Fibroblast of skin of back (primary cell): ENCODE measurements around the gene CHPF2.

Experiments
- DNase-seq: peaks from one replicate; pipeline ENCODE4 v3.0.0-alpha.2; 2013

Gene CHPF2

DNA sequence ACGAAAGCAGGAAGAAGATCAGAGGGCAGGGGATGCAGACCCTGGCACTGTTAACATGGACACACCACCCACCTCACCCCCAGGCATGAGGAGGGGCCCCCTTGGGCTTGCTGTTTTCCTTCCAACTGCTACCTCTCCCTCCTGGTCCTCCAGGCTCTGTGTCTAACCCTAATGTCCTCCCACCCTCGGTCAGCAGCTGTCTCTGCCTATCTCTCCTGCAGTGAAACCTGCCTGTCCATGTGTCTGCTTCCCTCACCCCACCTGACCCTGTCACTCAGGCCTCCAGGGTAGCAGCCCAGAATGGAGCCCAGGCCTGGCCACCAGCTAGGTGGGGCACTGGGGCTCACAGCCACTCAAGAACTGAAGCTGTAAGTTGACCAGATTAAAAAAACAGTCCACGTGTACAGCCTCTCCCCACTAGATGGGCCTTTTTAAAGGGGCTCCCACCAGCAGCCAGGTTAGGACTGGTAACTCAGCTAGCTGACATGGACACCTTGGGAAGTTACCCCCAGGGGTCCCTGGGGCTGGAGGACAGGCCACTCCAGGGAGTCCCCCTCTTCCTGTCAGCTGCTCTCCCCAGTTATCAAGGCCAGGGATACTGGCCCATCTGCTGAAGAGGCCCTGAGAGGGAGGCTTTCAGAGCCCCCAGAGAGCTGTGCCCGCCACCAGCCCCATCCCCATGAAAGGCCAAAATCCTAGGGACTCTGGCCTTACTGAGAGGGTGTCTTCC lies 14.7 kb downstream of the CHPF2 start:
- no peak for DNase-seq

- DNase-seq = peak; percentile 51
Measured at GRCh38 chr7:151247611-151248345, 15.5 kb downstream of the CHPF2 start.

DNA sequence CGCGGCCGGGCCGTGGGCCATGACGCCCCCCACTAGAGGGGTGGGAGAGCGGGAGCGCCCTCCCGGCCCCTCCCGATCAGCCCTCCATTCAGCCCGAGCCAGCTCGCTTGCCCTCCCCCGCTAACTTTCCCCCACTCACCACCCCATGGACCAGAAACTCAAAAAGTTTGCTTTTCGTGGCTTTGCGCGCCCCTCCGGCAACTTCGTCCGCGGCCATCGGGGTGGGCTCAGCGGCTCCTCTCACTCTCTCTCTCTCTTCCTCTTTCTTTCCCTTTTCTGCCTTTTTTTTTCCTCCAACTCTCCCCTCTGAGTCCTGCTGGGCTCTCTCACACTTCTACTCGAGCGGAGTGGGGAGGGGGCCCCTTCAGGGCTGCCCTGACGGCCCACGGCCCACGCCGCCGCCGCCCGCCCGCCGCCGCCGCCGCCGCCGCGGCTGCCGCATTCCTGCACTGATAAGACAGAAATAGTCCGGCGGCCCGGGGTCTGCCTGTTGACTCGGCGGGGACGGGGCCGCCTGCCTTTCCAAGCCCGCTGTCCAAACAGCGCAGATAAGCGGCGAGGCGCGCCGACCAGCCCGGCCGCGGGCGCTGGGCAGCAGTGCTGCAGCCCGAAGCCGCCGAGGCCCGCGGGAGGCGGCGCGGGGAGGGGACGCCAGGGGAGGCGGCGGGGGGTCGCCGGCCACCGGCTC lies 16.2 kb downstream of the CHPF2 start, which contains the start of gene SMARCD3:
Gene SMARCD3, minus strand, starts transcription at position 349 of the 688 bp plus-strand sequence. Its CDS starts 132 bp downstream, at position 217.
- DNase-seq = peak; percentile 76

DNA sequence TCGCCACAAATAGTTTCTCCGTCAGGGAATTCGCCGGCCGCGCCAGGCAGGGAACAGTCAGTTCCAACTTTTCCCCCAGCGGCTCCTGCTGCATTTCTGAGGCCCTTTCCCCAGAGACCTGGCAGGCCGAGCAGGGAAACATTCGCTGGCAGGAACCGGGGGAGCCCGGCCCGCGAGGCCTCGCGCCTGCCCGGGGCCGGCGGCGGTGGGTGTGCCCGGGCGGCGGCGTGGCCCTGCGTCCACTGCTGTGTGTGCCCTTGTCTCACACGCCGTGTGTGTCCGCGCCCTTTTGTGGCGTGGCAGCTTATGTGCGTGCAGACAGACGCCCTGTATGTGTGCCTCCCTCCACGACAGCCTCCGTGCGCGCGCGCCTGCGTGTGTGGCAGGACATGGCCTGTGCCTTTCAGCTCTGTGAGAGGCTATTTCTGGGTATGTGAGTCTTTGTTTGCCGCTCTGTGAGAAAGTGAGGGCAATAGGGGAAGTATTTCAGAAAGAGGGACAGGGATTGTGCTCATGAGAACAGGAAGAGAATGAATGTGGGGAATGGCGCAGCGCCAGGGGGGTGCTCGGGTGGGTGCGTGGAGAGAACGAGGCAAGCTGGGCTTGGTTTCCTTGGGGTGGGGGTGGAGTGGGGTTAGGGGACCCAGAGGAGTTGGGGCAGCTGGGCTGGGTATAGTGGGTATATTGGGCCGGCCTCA lies 16.9 kb downstream of the CHPF2 start:
- DNase-seq = peak; percentile 79

GRCh38 chr7:151249732-151250072 lies 17.4 kb downstream of the CHPF2 start:
- DNase-seq = peak; percentile 78

DNA sequence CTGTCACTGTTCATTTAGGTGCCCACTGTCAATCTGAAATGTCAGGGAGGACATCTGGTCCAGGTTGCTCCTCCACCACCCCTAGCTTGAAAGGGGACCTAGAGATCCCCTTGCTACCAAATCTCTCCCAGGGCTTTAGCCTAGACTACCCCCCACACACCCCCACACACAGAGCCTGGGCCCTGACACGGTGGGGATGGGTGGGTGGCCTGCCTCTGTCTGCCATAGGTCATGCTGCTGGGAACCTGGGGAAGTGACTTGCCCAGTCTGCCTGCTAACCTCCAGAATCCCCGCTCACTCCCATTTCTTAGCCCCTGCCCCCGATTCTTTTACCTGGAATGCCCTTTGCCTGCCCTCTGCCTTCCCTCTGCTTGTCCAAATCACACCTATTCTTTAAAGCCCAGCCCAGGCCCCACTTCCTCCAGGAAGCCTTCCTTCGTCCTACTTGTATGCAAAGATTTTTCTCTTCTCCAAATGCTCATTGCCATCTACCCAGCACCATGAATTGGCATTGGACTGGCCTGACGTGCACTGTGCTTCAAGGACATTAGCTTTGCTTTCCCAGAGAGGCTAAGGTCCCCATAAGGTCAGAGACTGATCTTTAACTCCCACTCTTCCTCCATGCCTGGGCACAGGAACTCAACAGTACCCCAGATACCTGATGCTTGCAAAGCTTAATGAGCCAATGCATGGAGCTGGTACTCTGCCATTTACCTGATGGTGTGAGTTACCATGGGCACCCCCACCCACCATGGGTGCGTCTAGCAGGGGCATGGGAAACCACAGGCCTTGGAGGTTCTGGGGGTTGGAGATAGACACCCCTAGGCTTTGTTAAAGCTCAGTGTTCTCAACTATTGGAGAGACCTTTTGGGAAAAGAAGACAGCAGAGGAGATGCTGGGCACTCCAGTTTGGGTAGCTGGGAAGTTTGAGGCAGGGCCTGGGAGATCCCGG lies 18.2 kb downstream of the CHPF2 start:
- no peak for DNase-seq

- DNase-seq = no peak
Measured at GRCh38 chr7:151251328-151251688, 19.0 kb downstream of the CHPF2 start.

- peak; percentile 73 for DNase-seq
Measured at GRCh38 chr7:151251689-151252560, 19.6 kb downstream of the CHPF2 start.

DNA sequence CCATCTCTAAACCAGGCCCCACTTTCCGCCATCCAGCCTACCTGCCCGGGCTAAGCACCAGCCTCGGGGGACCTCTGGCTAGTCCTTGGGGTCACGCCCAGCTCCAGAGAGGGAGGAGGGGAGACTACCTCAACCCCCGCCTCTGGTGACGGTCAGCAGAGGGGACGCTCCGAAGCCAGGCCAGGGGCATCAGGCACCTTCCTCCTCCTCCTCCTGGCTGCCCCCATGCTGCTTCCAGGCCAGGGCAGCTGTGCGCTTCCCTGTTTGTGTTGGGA lies 20.2 kb downstream of the CHPF2 start:
- no peak for DNase-seq

GRCh38 chr7:151252961-151253711 lies 20.9 kb downstream of the CHPF2 start:
- DNase-seq = peak; percentile 23

DNA sequence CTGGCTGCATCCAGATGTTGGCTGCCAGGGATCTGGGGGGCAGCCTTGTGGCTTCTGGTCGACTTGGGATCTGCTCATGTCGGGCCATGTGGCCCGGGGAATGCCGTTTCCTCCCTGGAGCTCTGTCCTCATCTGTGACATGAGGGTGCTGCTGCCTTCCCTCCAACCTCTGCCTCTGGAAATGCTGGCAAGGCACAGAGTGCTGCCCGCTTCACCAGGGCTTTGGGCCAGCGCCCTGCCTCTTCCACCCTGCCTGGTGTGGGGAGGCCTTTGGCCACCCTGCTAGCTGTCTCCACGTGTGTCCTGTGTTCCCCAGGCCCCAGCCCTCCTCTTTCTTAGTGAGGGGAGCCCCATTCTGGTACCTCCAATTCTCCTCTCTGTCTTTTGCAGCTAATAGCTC lies 22.0 kb downstream of the CHPF2 start:
- DNase-seq = no peak

DNA sequence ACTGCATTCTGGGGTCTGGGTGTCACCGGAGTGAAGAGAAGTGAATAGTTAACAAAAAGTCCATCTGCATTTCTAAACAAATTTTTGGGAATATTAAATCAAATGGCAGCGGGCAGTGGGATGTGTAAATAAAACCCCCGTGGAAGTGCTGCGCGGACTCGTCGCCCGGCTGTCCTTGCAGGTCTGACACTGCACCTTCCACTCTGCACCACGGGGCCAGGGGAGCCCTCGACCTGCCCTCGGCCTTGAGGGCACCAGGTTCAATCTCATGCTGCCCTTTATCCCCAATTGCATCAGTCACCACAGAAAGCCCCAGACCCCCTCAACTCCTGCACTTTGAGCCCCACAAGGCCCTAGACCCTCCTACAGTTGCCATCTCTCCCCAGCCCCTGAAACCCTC lies 22.6 kb downstream of the CHPF2 start:
- no peak for DNase-seq

- DNase-seq = no peak
Measured at GRCh38 chr7:151255390-151255789, 23.1 kb downstream of the CHPF2 start.

GRCh38 chr7:151256410-151257045 lies 24.2 kb downstream of the CHPF2 start:
- DNase-seq = no peak

- no peak for DNase-seq
Measured at GRCh38 chr7:151257990-151258389, 25.7 kb downstream of the CHPF2 start.

DNA sequence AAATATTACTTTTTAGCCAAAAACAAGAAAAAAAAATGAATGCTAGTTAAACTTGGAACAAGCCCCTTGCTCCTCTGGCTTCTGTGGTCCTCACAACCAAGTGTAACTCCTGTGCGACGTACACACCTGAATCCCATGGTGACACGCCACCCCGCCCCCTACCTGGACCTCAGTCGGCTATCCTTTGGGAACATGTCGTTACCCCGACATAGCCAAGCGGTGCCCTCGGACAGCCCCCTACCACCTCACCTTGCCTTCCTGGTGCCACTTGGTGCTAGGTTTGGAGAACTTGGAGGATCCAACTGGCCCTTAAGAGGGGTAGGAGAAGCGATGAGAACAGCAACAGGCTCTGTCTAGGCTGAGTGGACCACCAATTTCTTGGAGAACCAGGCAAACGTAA lies 28.2 kb downstream of the CHPF2 start:
- no peak for DNase-seq

- no peak for DNase-seq
Measured at GRCh38 chr7:151260883-151261282, 28.6 kb downstream of the CHPF2 start.

DNA sequence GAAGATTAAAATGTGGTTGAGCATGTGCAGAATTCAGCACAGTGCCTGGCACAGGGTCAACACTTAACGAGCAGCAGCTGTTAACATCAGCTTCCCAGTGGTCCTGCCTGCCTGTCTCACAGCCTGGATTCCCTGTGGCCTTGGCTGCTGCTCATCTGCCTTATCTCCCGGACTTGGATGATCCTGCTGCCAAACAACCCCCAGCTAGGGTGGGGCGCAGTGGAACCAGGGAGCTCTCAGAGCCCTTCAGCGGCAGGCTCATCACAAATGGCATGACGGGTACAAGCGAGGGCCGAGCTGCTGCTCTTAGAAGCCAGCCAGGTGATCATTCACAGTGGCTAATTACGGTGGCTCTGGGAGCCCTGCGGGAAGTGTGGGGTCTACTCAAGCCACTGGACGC lies 29.2 kb downstream of the CHPF2 start:
- no peak for DNase-seq

DNA sequence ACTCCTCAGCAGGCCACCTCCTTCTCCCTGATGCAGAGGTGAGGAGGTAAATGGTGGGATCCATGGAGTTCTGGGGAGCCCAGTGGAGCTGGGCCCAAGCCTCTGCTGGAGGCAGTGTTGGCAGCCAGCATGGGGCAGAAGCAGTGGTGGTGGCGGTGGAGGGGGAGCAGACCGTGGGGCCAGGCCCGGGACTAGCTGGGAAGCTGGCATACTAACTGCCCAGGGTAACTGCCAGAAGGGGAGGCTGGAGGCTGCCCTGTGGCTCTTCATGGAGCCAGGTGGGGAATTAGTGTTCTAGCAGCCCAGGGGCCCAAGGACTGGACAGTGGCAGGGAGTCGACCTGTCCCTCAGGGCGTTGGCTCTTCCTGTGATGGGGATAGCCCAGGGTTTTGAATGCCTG lies 32.3 kb downstream of the CHPF2 start:
- DNase-seq = no peak
